Endodermal cell (in vitro differentiated cells): ENCODE results near the gene NOCT. TPM values are rescaled to one million over a fixed set of nuclear protein-coding genes. Genes with fewer than 3 reads are reported as not detected.
A peak's percentile ranks its signal among the peaks of the same experiment; 100 is the strongest.

ENCODE experiments used
- DNase-seq: peaks from one replicate; pipeline ENCODE4 v3.0.0-alpha.2; 2017
- H3K27ac ChIP-seq: 2 replicates; pipeline ENCODE4 v1.5.1; 2013; ENCODE audit warnings: mild to moderate bottlenecking, low read depth, low read length, moderate library complexity
- H3K27me3 ChIP-seq: 2 replicates; pipeline ENCODE4 v1.6.1; 2013; ENCODE audit warnings: mild to moderate bottlenecking, low read length, moderate library complexity; ENCODE audit not compliant: insufficient read depth, control insufficient read depth, poor library complexity, severe bottlenecking
- H3K36me3 ChIP-seq: 2 replicates; pipeline ENCODE4 v1.7.0; 2013; ENCODE audit warnings: mild to moderate bottlenecking, low read length, moderate library complexity; ENCODE audit not compliant: control insufficient read depth, insufficient read depth
- H3K4me1 ChIP-seq: one replicate; pipeline ENCODE4 v1.7.0; 2013; ENCODE audit warnings: low read length; ENCODE audit not compliant: control insufficient read depth, insufficient read depth
- H3K4me3 ChIP-seq: 2 replicates; pipeline ENCODE4 v1.5.1; 2013; ENCODE audit warnings: mild to moderate bottlenecking, low read length, moderate library complexity
- H3K9ac ChIP-seq: 2 replicates; pipeline ENCODE4 v1.6.1; 2013; ENCODE audit warnings: mild to moderate bottlenecking, low read length, moderate library complexity; ENCODE audit not compliant: poor library complexity, severe bottlenecking; ENCODE audit errors: extremely low read depth
- H3K9me3 ChIP-seq: 2 replicates; pipeline ENCODE4 v1.6.1; 2013; ENCODE audit warnings: mild to moderate bottlenecking, low read length, moderate library complexity; ENCODE audit not compliant: control insufficient read depth
- H3K27ac Mint-ChIP-seq: 2 replicates; pipeline ENCODE4 v1.8.0; 2020; ENCODE audit warnings: mixed read lengths
- H3K27me3 Mint-ChIP-seq: 2 replicates; pipeline ENCODE4 v1.8.0; 2021; ENCODE audit warnings: mild to moderate bottlenecking, mixed read lengths; ENCODE audit not compliant: insufficient read depth
- H3K36me3 Mint-ChIP-seq: 2 replicates; pipeline ENCODE4 v1.8.0; 2020; ENCODE audit warnings: low read depth, mixed read lengths
- H3K4me1 Mint-ChIP-seq: 2 replicates; pipeline ENCODE4 v1.8.0; 2020; ENCODE audit warnings: mixed read lengths
- H3K4me3 Mint-ChIP-seq: 2 replicates; pipeline ENCODE4 v1.8.0; 2020; ENCODE audit warnings: mild to moderate bottlenecking, moderate library complexity, mixed read lengths
- H3K9me3 Mint-ChIP-seq: 2 replicates; pipeline ENCODE4 v1.8.0; 2020; ENCODE audit warnings: mild to moderate bottlenecking, mixed read lengths
- WGBS, 2 experiments: methylation state at CpG; one replicate each; pipeline versions ENCODE4 v1.1.5 to v1.1.7; 2013; ENCODE audit warnings: missing lambda C conversion rate in 2 of 2, mixed read lengths in 1 of 2; ENCODE audit not compliant: insufficient coverage in 1 of 2, insufficient read length in 1 of 2; 5-methylcytosine and 5-hydroxymethylcytosine counted together
- total RNA-seq, 2 donors: library from RNA; stranded (reverse); fragmentation: NEBNext Ultra II Directional in 1 of 2; extraction: Animal tissue kit (Norgen Biotek cat#: 25700) in 1 of 2; gene quantifications; 2 replicates in 1 of 2; 3 replicates in 1 of 2; pipeline ENCODE4 v1.2.1, GENCODE V29; 2021
- TF ChIP-seq, protein P1 (sequence below): fragments of 200-600 bp; sonication (generic); conservative IDR thresholded peaks from 2 replicates; pipeline ENCODE4 v1.5.0; 2021; ENCODE audit warnings: antibody characterized with exemption, mild to moderate bottlenecking

NOCT gene
- total RNA-seq, 2 donors from 2014 or later = 11.7 to 22.3 TPM

DNA sequence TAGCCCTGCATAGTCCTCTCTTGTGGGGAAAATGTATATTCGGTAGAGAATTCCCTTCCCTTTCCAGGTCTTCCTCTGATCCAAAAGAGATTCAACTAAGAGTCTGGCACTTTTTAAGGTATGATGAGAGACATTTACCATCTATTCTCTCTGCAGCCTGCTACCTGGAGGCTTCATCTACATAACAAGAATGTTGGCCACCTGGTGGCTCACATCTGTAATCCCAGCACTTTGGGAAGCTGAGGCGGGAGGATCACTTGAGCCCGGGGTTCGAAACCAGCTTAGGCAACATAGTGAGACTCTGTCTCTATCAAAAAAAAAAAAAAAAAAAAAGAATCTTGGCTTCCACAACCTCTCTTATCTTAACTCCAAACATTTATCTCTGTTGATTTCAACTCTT is 40.4 kb upstream of the NOCT start:
- TF ChIP-seq, protein P1, sequence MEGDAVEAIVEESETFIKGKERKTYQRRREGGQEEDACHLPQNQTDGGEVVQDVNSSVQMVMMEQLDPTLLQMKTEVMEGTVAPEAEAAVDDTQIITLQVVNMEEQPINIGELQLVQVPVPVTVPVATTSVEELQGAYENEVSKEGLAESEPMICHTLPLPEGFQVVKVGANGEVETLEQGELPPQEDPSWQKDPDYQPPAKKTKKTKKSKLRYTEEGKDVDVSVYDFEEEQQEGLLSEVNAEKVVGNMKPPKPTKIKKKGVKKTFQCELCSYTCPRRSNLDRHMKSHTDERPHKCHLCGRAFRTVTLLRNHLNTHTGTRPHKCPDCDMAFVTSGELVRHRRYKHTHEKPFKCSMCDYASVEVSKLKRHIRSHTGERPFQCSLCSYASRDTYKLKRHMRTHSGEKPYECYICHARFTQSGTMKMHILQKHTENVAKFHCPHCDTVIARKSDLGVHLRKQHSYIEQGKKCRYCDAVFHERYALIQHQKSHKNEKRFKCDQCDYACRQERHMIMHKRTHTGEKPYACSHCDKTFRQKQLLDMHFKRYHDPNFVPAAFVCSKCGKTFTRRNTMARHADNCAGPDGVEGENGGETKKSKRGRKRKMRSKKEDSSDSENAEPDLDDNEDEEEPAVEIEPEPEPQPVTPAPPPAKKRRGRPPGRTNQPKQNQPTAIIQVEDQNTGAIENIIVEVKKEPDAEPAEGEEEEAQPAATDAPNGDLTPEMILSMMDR = peak; percentile 64
- DNase-seq = peak; percentile 85
- Histone ChIP-seq H3K27me3 (no peaks in the 10 kb centered on the region), H3K36me3 (no peaks in the 10 kb centered on the region), H3K27ac (no peak overlapping the region), H3K9me3 (no peaks in the 10 kb centered on the region), H3K4me3 (no peak overlapping the region), H3K9ac (no peak overlapping the region), H3K4me1 (peaks cover 5% of the 10 kb centered on the region)
- no peaks in the 10 kb centered on the region for H3K27me3 Mint-ChIP-seq
- WGBS, 2 experiments = 57 to 67% methylated on average over 1 to 4 of the region's 4 CpGs
- H3K4me3 Mint-ChIP-seq = no peak overlapping the region
- H3K36me3 Mint-ChIP-seq = no peaks in the 10 kb centered on the region
- H3K27ac Mint-ChIP-seq = peak overlapping the region; percentile 55
- H3K9me3 Mint-ChIP-seq = no peaks in the 10 kb centered on the region
- peaks cover 35% of the 10 kb centered on the region for H3K4me1 Mint-ChIP-seq

DNA sequence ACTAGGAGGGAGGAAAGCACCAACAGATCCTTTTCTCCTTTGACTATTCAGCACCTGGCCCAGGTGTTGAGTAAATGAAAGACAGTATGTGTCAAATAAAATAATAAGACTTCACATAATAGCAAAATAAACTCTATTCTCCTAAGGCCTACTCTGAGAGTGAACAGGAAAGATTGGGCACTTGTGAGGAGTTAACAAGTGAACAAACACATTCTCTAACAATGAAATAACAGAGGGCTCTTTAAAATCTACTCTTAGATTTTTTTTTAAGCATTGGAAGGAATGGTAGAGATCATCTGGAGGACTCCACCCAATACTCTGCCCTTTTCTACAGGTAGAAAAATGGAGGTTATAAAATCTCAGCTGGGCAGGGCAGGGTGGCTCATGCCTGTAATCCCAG is 39.1 kb upstream of the NOCT start:
- Histone ChIP-seq H3K9me3 (no peaks in the 10 kb centered on the region), H3K9ac (no peak overlapping the region), H3K4me1 (peaks cover 5% of the 10 kb centered on the region), H3K27me3 (no peaks in the 10 kb centered on the region), H3K36me3 (no peaks in the 10 kb centered on the region), H3K4me3 (no peak overlapping the region), H3K27ac (no peak overlapping the region)
- TF ChIP-seq, protein P1 = no peak
- Mint-ChIP-seq H3K4me1 (peaks cover 35% of the 10 kb centered on the region), H3K4me3 (no peak overlapping the region), H3K9me3 (no peaks in the 10 kb centered on the region), H3K27me3 (no peaks in the 10 kb centered on the region), H3K36me3 (no peaks in the 10 kb centered on the region), H3K27ac (no peak overlapping the region)
- DNase-seq = no peak

DNA sequence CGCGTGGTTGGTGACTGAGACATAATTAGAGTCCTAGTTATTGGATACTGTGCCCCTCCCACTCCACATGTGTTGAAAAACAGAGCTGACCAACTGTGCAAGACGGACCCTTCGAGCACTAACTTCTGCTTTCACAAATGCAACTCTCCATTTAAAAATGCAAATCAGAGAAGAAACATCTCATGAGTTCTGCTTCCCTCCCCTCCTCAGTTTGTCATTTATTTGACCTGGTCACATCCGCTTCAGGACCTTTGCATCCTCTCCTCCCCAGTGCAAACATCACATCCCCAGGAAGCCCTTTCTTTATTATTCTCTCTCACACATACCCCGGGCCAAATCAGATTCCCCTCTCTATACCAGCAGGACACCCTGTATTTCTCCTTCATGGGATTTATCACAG is 38.1 kb upstream of the NOCT start:
- H3K27ac Mint-ChIP-seq = peak overlapping the region; percentile 57
- no peak overlapping the region for H3K27ac ChIP-seq
- no peak overlapping the region for H3K4me3 ChIP-seq
- no peaks in the 10 kb centered on the region for H3K36me3 Mint-ChIP-seq
- H3K4me1 Mint-ChIP-seq = peaks cover 43% of the 10 kb centered on the region
- H3K9ac ChIP-seq = no peak overlapping the region
- DNase-seq = peak; percentile 60
- TF ChIP-seq, protein P1 = no peak
- peak overlapping the region; percentile 0 for H3K4me3 Mint-ChIP-seq
- no peaks in the 10 kb centered on the region for H3K36me3 ChIP-seq
- H3K4me1 ChIP-seq = peaks cover 5% of the 10 kb centered on the region
- 57 to 84% methylated on average over 5 to 6 of the region's 6 CpGs for WGBS, 2 experiments
- H3K27me3 ChIP-seq = no peaks in the 10 kb centered on the region
- no peaks in the 10 kb centered on the region for H3K9me3 ChIP-seq
- no peaks in the 10 kb centered on the region for H3K27me3 Mint-ChIP-seq
- H3K9me3 Mint-ChIP-seq = no peaks in the 10 kb centered on the region
